ENCODE results near the gene ZNF778.
A peak's percentile ranks its signal among the peaks of the same experiment; 100 is the strongest.

ZNF778 gene

DNA sequence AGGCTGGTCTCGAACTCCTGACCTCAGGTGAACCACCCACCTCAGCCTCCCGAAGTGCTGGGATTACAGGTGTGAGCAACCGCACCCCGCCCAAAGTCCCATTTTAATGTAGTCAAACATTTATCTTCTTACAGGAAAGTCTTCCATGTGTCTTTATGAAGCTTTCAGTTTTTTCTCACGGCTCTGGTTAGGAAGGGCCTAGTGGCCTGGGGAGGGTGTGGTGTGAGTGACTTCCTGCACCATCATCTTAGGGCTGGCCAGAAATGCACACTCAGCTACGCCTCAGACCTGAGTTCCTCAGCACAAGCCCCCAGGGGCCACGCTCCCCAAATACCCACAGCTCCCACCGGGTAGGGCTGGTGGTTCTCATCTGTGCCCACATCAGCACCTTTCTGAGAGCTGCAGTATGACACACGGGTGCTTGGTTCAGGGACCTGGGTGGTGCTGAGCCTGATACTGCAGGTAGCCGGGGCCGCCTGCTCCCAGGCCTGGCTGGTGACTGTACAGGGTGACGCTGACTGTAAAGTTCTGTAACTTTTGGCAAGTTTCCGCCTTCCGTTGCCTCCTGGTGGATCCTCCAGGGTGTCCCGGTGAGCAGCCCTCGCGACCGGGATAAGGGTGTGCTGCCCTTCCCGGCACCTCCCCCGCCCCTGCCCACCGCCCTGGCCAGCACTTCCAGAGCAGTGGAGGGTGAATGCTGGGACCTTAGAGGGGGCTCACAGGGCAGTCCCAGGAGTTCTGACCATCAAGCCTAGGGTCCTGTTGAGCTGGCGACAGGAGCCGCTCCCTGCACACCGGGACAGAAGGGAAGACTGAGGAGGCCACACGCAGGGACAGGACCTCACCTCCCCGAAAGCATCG is 52.5 kb downstream of the ZNF778 start:
- no peak overlapping the region for H3K4me3 ChIP-seq
- intact Hi-C loops (cut with DNase I; ENCODE audit: low total_unique reads), result no loop called here
- peaks cover 74 to 92% (median 88%) of the 10 kb centered on the region in 3 donors for H3K36me3 ChIP-seq

DNA sequence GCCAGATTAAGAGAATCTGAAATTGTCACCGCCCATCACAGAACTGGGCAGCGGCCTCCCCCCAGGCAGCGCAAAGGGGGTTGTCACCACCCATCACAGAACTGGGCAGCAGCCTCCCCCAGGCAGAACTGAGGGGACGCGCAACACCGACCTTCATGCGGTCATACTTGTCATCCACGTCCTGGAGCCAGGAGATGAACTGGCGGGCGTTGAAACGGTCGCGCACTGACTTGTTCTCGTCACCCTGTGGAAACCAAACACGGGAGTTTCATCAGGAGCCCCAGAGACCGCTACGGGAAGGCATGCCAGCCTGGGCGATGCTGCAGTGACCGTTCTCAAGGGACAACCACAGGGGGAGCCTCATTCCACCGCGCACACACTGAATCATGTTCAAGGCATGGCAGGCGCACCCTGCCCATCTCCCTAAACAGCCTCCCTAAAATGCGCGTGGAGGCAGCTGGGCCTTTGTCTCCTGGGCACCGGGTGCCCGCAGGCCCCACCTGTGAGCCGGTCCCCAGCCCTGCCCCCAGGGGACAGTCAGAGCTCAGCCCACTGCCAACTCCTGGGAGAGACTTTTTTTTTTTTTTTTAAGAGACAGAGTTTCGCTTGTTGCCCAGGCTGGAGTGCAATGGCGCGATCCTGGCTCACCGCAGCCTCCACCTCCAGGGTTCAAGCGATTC is 53.3 kb downstream of the ZNF778 start:
- TF ChIP-seq, protein P1, sequence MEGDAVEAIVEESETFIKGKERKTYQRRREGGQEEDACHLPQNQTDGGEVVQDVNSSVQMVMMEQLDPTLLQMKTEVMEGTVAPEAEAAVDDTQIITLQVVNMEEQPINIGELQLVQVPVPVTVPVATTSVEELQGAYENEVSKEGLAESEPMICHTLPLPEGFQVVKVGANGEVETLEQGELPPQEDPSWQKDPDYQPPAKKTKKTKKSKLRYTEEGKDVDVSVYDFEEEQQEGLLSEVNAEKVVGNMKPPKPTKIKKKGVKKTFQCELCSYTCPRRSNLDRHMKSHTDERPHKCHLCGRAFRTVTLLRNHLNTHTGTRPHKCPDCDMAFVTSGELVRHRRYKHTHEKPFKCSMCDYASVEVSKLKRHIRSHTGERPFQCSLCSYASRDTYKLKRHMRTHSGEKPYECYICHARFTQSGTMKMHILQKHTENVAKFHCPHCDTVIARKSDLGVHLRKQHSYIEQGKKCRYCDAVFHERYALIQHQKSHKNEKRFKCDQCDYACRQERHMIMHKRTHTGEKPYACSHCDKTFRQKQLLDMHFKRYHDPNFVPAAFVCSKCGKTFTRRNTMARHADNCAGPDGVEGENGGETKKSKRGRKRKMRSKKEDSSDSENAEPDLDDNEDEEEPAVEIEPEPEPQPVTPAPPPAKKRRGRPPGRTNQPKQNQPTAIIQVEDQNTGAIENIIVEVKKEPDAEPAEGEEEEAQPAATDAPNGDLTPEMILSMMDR (IDR thresholded peaks at IDR 0.05), result no peak
- Histone ChIP-seq H3K27ac (no peak overlapping the region), H3K27me3 (no peaks in the 10 kb centered on the region), H3K9me3 (no peaks in the 10 kb centered on the region), H3K4me3 (no peak overlapping the region), H3K4me1 (no peaks in the 10 kb centered on the region), H3K36me3 (peaks cover 75 to 92% (median 88%) of the 10 kb centered on the region in 3 donors)
- intact Hi-C loops (cut with DNase I; ENCODE audit: low total_unique reads), result no loop called here
- DNase-seq, result peak in 1 of 2 donors; percentile 58

More for the DNA sequence above, 52.5 kb downstream of the ZNF778 start:
- Histone ChIP-seq H3K9me3 (no peaks in the 10 kb centered on the region), H3K27ac (no peak overlapping the region), H3K4me1 (no peaks in the 10 kb centered on the region), H3K27me3 (no peaks in the 10 kb centered on the region)
- TF ChIP-seq, protein P1 (IDR thresholded peaks at IDR 0.05), result no peak
- no peak for DNase-seq

DNA sequence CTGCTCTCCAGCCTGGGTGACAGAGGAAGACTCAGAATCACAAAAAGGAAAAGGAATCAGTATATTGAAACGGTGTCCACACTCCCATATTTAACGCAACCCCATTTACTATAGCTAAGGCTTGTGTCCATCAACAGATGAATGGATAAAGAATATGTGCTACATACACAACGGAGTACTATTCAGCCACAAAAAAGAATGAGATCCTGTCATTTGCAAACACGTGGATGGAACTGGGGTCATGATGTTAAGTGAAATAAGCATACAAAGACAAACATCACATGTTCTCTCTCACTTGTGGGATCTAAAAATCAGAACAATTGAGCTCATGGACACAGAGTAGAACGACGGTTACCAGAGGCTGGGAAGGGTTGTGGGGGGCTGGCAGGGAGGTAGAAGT is 55.1 kb downstream of the ZNF778 start:
- H3K4me1 ChIP-seq, result no peaks in the 10 kb centered on the region
- H3K27me3 ChIP-seq, result no peaks in the 10 kb centered on the region
- no peak overlapping the region for H3K27ac ChIP-seq
- no peak overlapping the region for H3K4me3 ChIP-seq
- no peak for DNase-seq
- H3K9me3 ChIP-seq, result no peaks in the 10 kb centered on the region
- peaks cover 60 to 93% (median 89%) of the 10 kb centered on the region in 3 donors for H3K36me3 ChIP-seq
- intact Hi-C loops (cut with DNase I; ENCODE audit: low total_unique reads), result no loop called here
- TF ChIP-seq, protein P1 (IDR thresholded peaks at IDR 0.05), result no peak

DNA sequence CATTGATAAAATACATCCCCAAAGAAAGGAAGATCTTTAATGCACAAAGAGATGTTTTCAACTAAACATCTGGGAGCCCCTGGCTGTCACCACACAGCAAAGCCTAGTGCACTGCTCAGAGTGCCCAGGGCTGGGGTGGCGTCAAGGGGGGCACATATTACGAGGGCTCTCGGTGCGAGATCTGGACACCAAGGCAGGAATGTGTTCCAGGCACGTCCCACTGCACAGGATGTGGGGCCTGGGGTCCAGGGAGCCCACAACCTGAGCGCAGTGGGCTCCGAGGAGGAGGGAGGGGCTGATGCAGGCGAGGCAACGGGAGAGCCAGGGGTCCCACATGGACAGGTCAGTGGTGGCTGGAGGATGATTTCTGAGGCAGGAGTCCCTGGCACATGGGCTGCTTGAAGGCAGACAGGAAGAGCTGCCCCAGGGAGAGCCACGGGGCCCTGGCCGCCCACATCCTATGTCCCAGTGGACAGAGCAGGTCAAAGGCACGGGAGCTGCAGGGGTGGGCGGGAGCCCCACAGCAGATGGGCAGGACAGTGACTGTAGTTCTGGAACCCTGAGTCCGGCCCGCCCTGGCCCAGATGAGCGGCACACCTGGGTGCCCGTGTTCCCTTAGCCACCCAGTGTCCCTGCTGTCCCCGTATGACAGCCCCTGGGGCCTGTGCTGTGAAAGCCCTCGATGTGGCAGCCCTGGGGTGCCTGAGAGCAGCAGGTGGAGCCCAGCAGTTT is 56.4 kb downstream of the ZNF778 start:
- Histone ChIP-seq H3K4me1 (no peaks in the 10 kb centered on the region), H3K9me3 (no peaks in the 10 kb centered on the region), H3K27ac (no peak overlapping the region), H3K4me3 (no peak overlapping the region), H3K36me3 (peaks cover 62 to 100% (median 96%) of the 10 kb centered on the region in 3 donors), H3K27me3 (no peaks in the 10 kb centered on the region)
- TF ChIP-seq, protein P1 (IDR thresholded peaks at IDR 0.05), result no peak
- peak in 1 of 2 donors; percentile 53 for DNase-seq
- intact Hi-C loops (cut with DNase I; ENCODE audit: low total_unique reads), result no loop called here

DNA sequence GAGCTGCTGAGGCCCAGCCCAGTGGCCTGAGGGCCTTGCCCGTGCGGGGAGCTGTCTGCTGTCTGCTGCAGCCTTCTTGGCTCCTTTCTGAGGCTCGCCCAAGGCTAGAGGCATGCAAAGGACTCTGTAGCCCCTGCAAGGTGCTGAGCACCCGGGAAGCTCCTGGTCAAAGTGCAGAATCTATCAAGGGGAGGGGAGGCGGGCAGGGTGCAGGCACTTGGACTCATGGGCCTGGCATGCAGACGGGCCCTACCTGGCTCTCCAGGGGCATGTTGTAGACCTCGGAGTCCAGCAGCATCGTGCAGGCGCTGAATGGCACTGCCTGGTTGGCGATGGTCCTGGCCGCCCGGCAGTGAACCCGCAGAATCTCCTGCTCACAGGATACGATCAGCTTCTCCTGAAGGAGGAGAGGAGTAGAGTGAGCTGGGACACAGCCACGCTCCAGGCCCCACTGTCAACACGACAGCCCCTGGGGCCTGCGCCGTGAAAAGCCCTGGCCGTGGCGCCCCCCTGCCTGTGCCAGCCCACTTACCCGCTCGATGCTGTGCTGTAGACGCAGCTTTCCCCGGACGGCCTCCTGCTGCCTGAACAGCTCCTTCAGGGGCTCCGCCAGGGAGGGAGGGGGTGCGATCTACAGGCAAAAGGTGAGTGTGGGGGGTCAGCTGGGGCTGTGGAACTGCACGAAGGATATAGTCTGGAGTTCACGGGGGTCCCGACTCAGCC is 57.2 kb downstream of the ZNF778 start:
- Histone ChIP-seq H3K4me1 (no peaks in the 10 kb centered on the region), H3K27ac (no peak overlapping the region), H3K27me3 (no peaks in the 10 kb centered on the region), H3K4me3 (no peak overlapping the region), H3K9me3 (no peaks in the 10 kb centered on the region), H3K36me3 (peaks cover 55 to 97% (median 92%) of the 10 kb centered on the region in 3 donors)
- intact Hi-C loops (cut with DNase I; ENCODE audit: low total_unique reads), result loop anchor here (1.0 kb wide), 1 partner anchor 11 kb away; no protein-coding TSS in a partner anchor
- TF ChIP-seq, protein P1 (IDR thresholded peaks at IDR 0.05), result no peak
- DNase-seq, result peak in 1 of 2 donors; percentile 53
